Measurements from ENCODE around the gene TSC22D1. TPM values are rescaled to one million over a fixed set of nuclear protein-coding genes. Genes with fewer than 3 reads are reported as not detected.
"Not testable (repeated sequence)": the region's sequence is repeated elsewhere in the genome, so short reads cannot be mapped to it uniquely, and the experiment has no call there.

The TSC22D1 gene
- total RNA-seq, 2 donors from 2014 or later: 182 to 197 TPM

DNA sequence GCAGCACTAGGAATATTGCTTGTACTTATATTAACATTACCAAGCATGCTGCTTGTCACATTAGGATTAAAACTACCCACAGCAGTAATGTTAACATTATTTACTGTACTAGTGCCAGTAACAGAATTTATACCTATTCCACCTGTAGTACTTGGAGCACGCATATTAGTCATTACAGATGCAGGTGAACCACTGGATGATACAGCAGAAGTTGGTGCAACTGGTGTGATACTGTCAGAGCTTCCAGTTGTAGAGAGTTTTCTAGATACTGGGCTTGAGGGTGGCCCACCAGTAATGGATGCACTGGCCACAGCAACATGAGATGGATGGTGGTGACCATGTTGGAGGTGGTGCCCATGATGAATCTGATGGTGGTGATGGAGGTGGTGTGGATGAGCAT is 1.1 kb downstream of the TSC22D1 start:
- DNase-seq (ENCODE audit: low spot score): no peak
- intact Hi-C loops (cut with DNase I): loop anchor here in 1 of 2 donors (10.0 kb wide), 2 partner anchors 90 to 140 kb away; no protein-coding TSS in a partner anchor

DNA sequence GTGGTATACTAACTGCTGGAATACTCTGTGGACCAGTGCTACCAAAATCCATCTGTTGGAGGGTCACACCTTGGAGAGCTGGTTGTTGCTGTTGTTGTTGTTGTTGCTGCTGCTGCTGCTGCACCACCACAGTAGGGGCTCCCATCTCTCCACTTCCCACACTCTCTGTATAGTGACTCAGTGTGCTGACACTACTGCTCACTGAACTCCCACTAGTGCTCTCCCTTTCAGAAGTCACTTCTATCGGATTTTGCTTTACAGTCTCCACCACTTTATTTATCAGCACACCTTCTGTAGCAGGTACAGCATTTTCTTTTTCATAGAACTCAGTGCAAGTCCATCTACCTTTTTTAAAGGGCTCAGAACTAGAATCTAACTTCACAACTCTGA is 1.7 kb downstream of the TSC22D1 start:
- no peak for DNase-seq (ENCODE audit: low spot score)
- intact Hi-C loops (cut with DNase I): loop anchor here in 1 of 2 donors (10.0 kb wide), 2 partner anchors 90 to 140 kb away; no protein-coding TSS in a partner anchor

DNA sequence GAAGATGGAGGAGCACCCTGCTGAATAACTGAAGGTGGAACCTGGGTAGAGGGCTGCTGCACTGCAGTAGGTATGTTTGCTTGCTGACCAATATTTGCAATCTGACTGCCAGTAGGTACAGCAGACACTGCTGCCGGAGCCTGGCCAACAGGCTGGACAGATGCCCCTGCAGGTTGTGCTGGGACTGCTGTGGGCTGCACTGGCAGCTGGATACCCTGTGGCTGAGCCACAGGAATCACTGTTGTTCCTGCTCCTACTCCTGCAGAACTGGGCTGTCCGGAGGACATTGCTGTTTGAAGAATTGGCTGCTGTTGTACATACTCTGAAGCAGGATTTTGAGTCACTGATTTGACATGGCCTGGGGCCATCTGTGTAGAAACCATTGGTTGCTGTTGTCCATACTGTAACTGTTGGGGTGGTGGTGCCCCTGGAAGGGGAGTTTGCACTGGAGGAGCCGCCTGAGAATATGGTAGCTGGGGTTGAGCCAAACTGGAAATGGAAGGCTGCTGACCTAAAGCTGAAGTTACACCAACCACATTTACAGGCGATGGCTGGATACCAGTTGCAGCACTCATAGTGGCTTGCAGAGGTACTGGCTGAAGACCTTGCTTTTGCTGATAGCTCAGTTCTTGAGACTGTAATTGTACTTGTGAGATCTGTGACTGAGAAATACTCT is 2.2 kb downstream of the TSC22D1 start:
- no peak for DNase-seq (ENCODE audit: low spot score)

DNA sequence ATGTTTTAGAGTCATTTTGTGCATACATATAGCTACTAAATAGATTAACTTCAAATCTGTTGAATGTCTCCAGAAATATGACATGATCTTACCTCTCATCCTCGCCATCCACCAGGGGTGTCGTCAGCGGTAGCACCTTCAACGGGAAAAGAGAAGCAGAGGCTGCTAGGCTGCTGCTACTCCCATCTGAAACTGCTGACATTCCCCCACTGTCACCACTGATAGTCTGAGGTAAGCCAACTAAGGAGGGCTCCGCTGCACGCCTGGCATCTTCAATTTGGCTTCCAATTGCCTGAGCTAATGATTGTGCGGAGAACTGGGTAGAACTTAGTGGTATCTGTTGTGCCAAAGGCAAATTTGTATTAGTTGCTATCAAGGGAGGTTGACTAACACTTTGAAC is 3.1 kb downstream of the TSC22D1 start:
- intact Hi-C loops (cut with DNase I): loop anchor here in 1 of 2 donors (10.0 kb wide), 2 partner anchors 88 to 142 kb away; no protein-coding TSS in a partner anchor
- no peak for DNase-seq (ENCODE audit: low spot score)

More for the DNA sequence above, 2.2 kb downstream of the TSC22D1 start:
- intact Hi-C loops (cut with DNase I): loop anchor here in 1 of 2 donors (10.0 kb wide), 2 partner anchors 89 to 141 kb away; no protein-coding TSS in a partner anchor

DNA sequence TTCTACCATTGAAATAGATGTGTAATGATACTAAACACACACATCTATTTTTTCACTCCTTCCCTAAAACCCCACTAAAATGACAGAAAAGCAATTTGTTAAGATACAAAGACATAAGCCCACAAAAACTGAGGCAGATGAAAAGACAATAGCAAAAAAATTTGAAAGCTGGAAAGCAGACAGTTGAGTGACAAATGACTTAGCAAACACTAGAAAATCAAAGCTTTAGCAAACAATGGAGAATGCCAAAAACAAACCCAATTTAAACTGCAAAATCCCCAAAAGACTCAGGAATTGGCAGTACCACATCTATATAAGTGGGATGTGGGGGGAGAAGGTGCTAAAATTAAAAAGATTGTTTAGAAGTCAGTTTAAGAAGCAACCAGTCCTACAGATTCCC is 9.5 kb downstream of the TSC22D1 start:
- intact Hi-C loops (cut with DNase I): no loop called here
- DNase-seq (ENCODE audit: low spot score): no peak

DNA sequence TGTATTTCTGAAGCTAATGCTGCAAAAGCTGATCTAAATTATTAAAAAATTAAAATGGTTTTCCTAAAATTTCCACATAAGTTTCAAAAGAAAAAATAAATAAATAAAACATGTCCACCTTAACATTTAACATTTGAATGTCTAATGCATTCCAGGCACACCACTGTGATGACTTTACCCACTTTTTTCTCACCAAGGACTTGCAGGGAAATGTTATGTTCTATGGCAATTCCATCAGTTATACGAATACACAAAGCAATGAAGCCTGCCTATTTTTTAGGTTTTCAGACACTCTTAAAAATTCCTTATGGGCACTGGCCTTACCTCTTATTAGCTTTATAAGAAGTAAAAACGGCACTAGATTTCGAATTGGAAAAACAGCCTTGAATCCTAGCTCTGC is 10.2 kb downstream of the TSC22D1 start:
- no peak for DNase-seq (ENCODE audit: low spot score)
- intact Hi-C loops (cut with DNase I): no loop called here

DNA sequence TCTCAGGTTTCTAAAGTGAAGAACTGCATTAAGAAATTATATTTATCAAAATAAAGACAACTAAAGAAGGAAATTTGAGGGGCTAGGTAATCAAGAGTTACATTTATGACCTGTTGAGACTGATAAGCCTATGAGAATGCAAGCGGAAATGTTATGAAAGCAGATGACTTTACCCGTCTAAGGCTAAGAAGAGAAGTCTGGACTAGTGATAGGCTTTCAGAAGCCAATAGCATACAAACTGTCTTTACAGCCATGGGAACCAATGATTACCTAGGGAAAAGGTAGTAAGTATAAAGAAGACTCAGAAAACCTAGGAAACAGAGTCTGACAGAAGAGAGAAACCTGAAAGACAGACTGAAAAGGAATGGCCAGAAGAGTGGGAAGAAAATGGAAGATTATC is 11.2 kb downstream of the TSC22D1 start:
- no peak for DNase-seq (ENCODE audit: low spot score)
- intact Hi-C loops (cut with DNase I): no loop called here

DNA sequence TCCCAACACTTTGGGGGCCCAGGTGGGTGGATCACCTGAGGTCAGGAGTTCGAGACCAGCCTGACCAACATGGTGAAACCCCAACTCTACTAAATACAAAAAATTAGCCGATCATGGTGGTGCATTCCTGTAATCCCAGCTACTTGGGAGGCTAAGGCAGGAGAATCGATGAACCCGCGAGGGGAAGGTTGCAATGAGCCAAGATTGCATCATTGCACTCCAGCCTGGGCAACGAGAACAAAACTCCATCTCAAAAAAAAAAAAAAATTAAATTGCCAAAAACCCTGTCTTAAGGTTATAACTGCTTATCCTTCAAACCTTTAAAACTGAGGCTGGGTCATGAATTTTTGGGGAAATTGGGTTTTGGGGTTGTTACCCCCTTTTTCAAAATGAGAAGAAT is 13.3 kb downstream of the TSC22D1 start:
- intact Hi-C loops (cut with DNase I); DNase-seq (ENCODE audit: low spot score): not testable (repeated sequence)

DNA sequence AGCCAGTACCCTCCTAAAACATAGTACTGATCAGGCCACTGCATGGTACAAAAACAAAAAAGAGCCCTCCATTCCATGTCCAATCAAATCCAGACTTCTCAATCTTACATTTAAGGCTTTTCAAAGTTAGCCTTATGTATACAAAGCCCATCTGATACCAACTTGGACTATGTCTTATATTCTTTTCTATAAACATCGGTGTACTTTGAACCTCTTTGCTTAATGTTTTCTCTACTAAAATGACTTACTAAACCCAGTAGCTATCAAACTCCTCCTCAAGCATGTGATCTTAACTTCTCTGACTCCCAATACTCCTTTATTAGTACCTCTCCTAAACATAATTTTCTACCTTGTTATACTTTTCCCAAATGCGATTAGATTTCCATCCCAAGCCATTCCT is 14.8 kb downstream of the TSC22D1 start:
- intact Hi-C loops (cut with DNase I): no loop called here

DNA sequence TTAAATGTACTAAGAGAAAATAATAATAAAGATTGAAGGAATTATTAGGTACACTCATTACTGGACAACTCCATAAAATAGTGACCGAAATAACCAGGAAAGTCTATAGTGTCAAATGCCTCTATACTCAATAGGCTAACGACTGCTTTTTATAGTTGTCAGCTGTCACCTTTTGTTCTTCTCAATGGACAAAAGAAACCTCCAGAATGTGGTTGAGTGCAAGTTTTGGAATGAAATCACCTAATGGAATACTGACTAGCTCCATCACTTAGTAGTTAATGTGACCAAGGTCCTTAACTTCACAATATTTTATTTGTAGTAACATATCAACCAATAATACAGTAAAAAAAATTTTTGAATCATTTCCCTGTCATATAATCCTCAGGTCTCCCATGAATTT is 18.1 kb downstream of the TSC22D1 start:
- DNase-seq (ENCODE audit: low spot score): no peak
- intact Hi-C loops (cut with DNase I): no loop called here

More for the DNA sequence above, 14.8 kb downstream of the TSC22D1 start:
- no peak for DNase-seq (ENCODE audit: low spot score)

DNA sequence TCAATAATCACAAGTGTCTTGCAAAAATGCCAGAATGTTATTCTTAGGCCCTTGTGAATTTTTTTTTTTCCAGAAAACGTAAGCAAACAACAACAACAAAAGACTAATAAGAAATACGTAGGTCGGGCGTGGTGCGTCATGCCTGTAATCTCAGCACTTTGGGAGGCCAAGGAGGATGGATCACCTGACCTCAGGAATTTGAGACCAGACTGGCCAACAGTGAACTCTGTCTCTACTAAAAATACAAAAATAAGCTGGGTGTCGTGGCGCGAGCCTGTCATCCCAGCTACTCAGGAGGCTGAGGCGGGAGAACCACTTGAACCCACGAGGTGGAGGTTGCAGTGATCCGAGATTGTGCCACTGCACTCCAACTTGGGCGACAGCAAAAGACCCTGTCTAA is 20.9 kb downstream of the TSC22D1 start:
- intact Hi-C loops (cut with DNase I): no loop called here
- no peak for DNase-seq (ENCODE audit: low spot score)

DNA sequence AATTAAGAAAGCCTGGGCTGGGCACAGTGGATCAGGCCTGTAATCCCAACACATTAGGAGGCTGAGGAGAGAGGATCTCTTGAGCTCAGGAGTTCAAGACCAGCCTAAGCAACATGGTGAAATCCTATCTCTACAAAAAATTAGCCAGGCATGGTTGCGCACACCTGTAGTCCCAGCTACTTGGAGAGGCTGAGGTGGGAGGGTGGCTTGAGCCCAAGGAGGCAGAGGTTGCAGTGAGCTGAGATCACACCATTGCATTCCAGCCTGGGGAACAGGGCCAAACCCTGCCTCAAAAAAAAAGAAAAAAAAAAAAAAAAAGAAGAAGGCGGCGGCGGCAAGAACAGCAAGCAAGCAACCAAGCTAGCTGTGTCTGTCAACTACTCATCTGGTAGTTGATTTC is 26.7 kb downstream of the TSC22D1 start:
- no peak for DNase-seq (ENCODE audit: low spot score)
- intact Hi-C loops (cut with DNase I): no loop called here

DNA sequence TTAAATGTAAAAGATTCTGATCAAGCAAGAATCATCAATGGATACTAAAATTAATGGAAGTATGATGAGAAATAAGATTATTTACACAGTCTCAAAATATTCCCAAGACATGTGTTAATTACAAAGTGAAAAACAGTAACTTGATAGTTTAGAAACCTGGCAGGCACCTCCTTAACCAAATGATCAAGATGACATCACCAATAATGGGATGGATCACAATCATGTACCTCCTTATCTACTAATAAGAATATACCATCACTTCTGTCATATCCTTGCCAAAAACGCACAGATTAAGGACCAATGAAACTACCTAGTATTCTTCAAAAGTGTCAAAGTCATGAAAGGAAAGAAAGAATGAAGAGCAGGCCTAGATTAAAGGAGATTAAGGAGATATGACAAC is 30.0 kb downstream of the TSC22D1 start:
- intact Hi-C loops (cut with DNase I): no loop called here
- DNase-seq (ENCODE audit: low spot score): no peak

DNA sequence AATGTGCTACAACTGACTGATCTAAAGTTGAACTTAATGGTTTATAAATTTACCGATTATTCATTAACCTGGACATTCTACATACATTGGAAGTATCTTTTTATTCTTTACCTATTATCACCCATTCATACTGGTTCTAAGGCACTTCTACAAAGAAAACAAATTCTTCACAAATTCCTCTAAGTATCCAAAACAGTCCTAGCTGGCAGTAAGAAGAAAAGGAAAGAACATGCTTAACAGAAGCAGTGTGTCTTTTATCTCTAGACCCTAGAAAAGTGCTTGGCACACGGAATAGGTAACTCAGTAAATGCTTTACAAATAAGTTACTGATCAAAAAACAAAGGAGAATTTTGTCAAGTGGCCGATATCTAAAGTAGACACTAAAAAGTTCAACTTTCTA is 32.8 kb downstream of the TSC22D1 start:
- no peak for DNase-seq (ENCODE audit: low spot score)
- intact Hi-C loops (cut with DNase I): no loop called here

DNA sequence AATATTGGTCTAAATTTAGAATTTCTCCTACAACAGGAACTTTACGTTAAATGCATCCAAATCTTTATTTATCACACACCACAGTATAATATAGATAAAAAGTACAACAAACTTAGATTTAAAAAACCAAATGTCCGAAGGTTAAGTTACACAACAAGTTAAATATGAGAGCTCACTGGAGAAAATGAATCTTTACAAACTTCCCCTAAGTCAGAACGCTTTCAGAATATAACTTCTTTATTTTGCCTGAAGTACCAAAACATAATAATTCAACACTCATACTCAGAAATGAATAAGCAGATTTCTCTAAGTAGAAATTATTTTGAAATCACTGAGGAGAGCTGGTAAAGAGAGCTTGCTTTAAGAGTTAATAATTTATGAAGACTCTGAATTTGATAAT is 33.8 kb downstream of the TSC22D1 start:
- intact Hi-C loops (cut with DNase I): no loop called here
- DNase-seq (ENCODE audit: low spot score): no peak

DNA sequence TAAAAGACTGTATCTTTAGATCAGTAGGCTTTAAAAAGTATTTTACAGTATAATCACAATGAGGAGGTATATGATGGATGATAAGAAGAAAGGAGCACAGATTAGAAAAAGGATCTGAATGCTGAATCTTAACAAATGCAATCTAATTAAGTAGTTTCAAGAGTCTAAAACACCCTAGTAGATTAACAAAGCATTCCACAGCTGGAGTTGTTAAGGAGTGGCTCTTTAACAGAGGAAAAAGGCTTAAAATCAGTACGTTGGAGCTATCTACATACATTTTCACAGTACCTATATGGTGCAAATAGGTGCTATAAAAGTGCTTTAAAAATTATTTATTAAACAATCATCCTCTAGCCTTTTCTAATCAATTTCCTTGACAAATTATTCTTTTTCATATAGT is 34.5 kb downstream of the TSC22D1 start:
- intact Hi-C loops (cut with DNase I): no loop called here
- no peak for DNase-seq (ENCODE audit: low spot score)

DNA sequence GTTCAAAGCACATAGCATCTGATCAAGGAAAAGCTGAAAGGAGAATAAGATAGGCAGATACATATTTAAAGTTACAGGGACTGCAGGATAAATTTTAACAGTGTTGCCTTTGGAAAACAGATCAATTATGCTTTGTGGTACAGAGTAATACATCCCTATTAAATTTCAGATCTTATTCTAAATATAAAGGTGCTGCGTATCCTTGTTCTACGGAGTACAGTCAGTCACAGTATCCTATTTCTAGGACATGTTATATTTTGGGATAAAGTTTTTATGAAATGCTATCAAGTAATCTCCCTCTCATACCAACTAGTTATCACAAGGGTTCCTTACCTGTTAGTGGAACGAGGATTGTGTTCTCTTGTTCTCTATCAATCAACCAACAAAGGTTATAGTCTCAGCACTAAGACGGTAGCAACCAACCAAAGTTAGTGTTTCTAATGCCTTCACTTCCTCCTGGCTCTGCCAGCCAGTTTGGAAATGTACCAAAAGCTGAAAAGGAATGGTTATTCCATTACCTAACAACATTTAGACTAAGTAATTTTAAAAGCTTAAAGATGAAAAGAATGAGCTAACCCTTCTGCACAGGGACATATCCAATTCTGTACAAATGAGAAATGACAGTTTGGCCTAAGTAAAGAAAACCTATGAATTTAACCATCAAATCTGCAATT is 35.2 kb downstream of the TSC22D1 start:
- no peak for DNase-seq (ENCODE audit: low spot score)
- intact Hi-C loops (cut with DNase I): no loop called here

DNA sequence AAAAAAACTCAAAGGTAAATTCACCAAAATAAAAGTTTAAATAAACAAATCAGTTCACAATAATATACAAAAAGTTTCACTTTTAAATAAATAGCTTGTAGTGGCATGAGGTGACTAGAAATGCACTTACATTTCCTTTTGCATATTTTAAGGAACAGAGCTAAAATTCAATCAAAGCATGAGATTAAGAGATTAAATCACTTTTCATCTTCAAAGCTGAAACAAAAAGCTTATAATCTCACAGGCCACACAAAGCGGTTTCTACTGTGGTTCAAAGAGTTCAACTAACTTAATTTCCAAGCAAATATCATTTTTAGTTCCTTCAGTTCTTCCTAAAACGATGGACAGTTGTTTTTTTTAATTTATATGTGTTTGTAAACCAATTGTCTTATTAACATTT is 38.9 kb downstream of the TSC22D1 start:
- intact Hi-C loops (cut with DNase I): no loop called here
- DNase-seq (ENCODE audit: low spot score): no peak

DNA sequence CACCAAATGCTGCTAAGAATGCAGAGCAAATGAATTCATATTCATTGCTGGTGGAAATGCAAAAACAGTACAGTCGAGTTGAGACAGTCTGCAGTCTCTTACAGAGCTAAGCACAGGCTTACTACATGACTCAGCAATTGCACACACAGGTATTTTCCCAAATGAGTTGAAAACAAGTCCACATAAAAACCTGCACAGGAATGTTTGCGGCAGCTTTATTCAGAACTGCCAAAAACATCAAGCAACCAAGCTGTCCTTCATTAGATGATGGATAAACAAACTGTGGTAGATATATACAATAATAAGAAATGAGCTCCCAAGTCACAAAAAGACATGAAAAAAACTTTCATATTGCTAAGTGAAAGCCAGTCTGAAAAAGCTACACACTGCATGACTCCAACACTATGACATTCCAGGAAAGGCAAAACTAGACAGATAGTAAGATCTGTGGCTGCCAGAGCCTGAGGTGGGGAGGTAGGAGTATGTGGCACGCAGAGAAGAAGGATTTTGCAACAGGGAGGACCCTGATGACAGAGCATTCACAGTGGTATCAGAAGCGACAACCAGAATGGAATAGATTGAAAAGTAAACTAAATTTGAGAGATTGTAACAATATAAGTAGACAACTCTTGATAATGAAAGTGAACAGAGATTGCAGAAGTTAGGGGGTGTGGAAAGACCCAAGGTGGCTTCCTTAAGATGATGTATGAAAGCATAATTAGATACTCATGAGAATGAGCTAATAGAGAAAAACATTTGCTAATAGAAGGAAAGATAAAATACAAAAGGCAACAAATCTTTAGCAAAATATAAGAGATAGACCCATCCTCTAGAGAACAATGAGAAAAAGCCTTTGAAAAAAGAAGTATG is 52.7 kb downstream of the TSC22D1 start:
- DNase-seq (ENCODE audit: low spot score): no peak
- intact Hi-C loops (cut with DNase I): no loop called here

DNA sequence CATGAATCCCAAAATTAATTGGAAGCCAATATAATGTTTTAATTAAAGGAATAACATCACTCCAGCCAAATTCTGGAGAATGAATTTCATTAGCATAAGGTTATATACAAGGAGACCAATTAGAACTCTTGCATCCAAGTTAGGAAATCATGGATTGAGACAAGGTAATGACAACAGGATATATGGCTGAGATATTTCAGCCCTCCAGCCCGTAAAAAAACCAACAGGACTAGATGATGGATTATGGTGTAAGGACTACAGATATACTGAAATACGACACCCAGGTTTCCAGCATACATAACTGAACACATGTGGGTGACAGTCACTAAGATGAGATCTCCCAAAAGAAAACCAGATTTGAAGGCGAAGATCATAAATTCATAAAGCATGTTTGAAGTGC is 56.5 kb downstream of the TSC22D1 start:
- intact Hi-C loops (cut with DNase I): no loop called here
- DNase-seq (ENCODE audit: low spot score): no peak
